Measurements from ENCODE around the gene ZBTB43. TPM values are rescaled to one million over a fixed set of nuclear protein-coding genes. Genes with fewer than 3 reads are reported as not detected.

Gene ZBTB43
- total and polyA plus RNA-seq, 10 of the 15 experiments (the other 5 are each of a cell fraction or from before 2014, with no cell fraction given) = 2.4 to 19.3 (median 8.7) TPM

DNA sequence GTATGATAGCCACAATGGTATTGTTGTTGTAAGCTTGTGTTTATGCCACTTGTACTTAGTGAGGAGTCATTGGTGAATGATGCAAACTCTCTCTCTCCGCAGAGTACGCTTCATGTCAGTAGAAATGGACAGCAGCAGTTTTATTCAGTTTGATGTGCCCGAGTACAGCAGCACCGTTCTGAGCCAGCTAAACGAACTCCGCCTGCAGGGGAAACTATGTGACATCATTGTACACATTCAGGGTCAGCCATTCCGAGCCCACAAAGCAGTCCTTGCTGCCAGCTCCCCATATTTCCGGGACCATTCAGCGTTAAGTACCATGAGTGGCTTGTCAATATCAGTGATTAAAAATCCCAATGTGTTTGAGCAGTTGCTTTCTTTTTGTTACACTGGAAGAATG, 74.4 kb downstream of the ZBTB43 start:
- H3K9ac ChIP-seq (ENCODE audit: control insufficient read depth, insufficient read depth, low read length) = no peak overlapping the region
- ChIA-PET RAD21 (ENCODE audit: unreplicated experiment) (no interaction called here), POLR2A (no interaction called here), SMC1A (ENCODE audit: uncharacterized antibody, unreplicated experiment) (interaction anchor here (0.9 to 1.3 kb wide), 2 partner anchors 15 to 66 kb away, joined by 3 to 4 read pairs; no protein-coding TSS in a partner anchor), CTCF (no interaction called here)
- FAIRE-seq (no peak), ATAC-seq (no peak), DNase-seq (ENCODE audit: low read depth, low spot score) (no peak)
- no peaks in the 10 kb centered on the region; the same call in none of the 2 replicates for H3K79me2 ChIP-seq (ENCODE audit: control insufficient read depth, insufficient read depth, low read length)
- H3K9me3 ChIP-seq (replicated peaks; ENCODE audit: control insufficient read depth, insufficient read depth, low read length) = no peaks in the 10 kb centered on the region
- no peaks in the 10 kb centered on the region for H3K27me3 ChIP-seq (replicated peaks in 1 of 2; ENCODE audit: control insufficient read depth in 2 of 2, insufficient read depth in 2 of 2, low read length in 1 of 2)
- TF ChIP-seq LARP7 (IDR thresholded peaks at IDR 0.05) = no peak
- no peak for TF ChIP-seq ASH2L (IDR thresholded peaks at IDR 0.05; ENCODE audit: borderline replicate concordance, low read depth)
- H3K27ac ChIP-seq (ENCODE audit: control insufficient read depth, insufficient read depth) = no peak overlapping the region
- WGBS (ENCODE audit: insufficient coverage, insufficient replicate concordance, low lambda C conversion rate, missing lambda C conversion rate) = 97% methylated on average over 9 of the region's 9 CpGs
- no peak overlapping the region for H3K4me3 ChIP-seq
- BruUV-seq (replicated peaks) = no TSS peak
- in situ Hi-C loops (cut with MboI) = no loop called here
- no peak overlapping the region for H2AFZ ChIP-seq (ENCODE audit: control insufficient read depth, low read depth, low read length)
- H3K36me3 ChIP-seq (ENCODE audit: control insufficient read depth in 2 of 2, insufficient read depth in 2 of 2, low read length in 1 of 2) = peaks cover 10 to 24% of the 10 kb centered on the region in 2 experiments
- no peak overlapping the region for H3K4me2 ChIP-seq (ENCODE audit: control insufficient read depth, insufficient read depth)
- intact Hi-C loops (cut with micrococcal nuclease; ENCODE audit: unreplicated experiment) = no loop called here
- no peaks in the 10 kb centered on the region for H3K4me1 ChIP-seq (ENCODE audit: control insufficient read depth, insufficient read depth, low read length)
- no peaks in the 10 kb centered on the region for H4K20me1 ChIP-seq (ENCODE audit: control insufficient read depth, insufficient read depth)

DNA sequence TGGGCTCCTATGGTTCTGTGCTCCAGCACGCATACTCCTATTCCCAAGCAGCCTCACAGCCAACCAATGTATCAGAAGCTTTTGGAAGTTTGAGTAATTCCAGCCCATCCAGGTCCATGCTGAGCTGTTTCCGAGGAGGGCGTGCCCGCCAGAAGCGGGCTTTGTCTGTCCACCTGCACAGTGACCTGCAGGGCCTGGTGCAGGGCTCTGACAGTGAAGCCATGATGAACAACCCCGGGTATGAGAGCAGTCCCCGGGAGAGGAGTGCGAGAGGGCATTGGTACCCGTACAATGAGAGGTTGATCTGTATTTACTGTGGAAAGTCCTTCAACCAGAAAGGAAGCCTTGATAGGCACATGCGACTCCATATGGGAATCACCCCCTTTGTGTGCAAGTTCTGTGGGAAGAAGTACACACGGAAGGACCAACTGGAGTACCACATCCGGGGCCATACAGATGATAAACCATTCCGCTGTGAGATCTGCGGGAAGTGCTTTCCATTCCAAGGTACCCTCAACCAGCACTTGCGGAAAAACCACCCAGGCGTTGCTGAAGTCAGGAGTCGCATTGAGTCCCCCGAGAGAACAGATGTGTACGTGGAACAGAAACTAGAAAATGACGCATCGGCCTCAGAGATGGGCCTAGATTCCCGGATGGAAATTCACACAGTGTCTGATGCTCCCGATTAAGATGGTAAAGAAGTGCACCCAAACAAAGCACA, 75.5 kb downstream of the ZBTB43 start:
- BruUV-seq (replicated peaks) = no TSS peak
- ATAC-seq (no peak), DNase-seq (ENCODE audit: low read depth, low spot score) (no peak), FAIRE-seq (no peak)
- 95% methylated on average over 23 of the region's 23 CpGs for WGBS (ENCODE audit: insufficient coverage, insufficient replicate concordance, low lambda C conversion rate, missing lambda C conversion rate)
- Histone ChIP-seq H3K27me3 (replicated peaks in 1 of 2; ENCODE audit: control insufficient read depth in 2 of 2, insufficient read depth in 2 of 2, low read length in 1 of 2) (no peaks in the 10 kb centered on the region), H3K4me2 (ENCODE audit: control insufficient read depth, insufficient read depth) (no peak overlapping the region), H4K20me1 (ENCODE audit: control insufficient read depth, insufficient read depth) (no peaks in the 10 kb centered on the region), H3K4me3 (no peak overlapping the region), H3K79me2 (ENCODE audit: control insufficient read depth, insufficient read depth, low read length) (no peaks in the 10 kb centered on the region; the same call in none of the 2 replicates), H3K4me1 (ENCODE audit: control insufficient read depth, insufficient read depth, low read length) (no peaks in the 10 kb centered on the region), H3K9me3 (replicated peaks; ENCODE audit: control insufficient read depth, insufficient read depth, low read length) (no peaks in the 10 kb centered on the region), H3K27ac (ENCODE audit: control insufficient read depth, insufficient read depth) (no peak overlapping the region), H3K9ac (ENCODE audit: control insufficient read depth, insufficient read depth, low read length) (no peak overlapping the region), H3K36me3 (ENCODE audit: control insufficient read depth in 2 of 2, insufficient read depth in 2 of 2, low read length in 1 of 2) (peaks cover 10 to 24% of the 10 kb centered on the region in 2 experiments), H2AFZ (ENCODE audit: control insufficient read depth, low read depth, low read length) (no peak overlapping the region)
- ChIA-PET CTCF (no interaction called here), RAD21 (ENCODE audit: unreplicated experiment) (no interaction called here), POLR2A (no interaction called here), SMC1A (ENCODE audit: uncharacterized antibody, unreplicated experiment) (interaction anchor here (1.3 kb wide), 1 partner anchor 16 kb away, joined by 4 read pairs; no protein-coding TSS in a partner anchor)
- in situ Hi-C loops (cut with MboI) = no loop called here
- intact Hi-C loops (cut with micrococcal nuclease; ENCODE audit: unreplicated experiment) = no loop called here
- TF ChIP-seq MYB (IDR thresholded peaks at IDR 0.05; ENCODE audit: borderline replicate concordance, low read depth, low read length) (no peak), BCL11A (IDR thresholded peaks at IDR 0.05; ENCODE audit: low read depth, low read length) (no peak), TCF12 (IDR thresholded peaks at IDR 0.05; ENCODE audit: low read depth, low read length) (no peak), RELA (IDR thresholded peaks at IDR 0.05; ENCODE audit: borderline replicate concordance, partially characterized antibody) (no peak), POLR2AphosphoS2 (IDR thresholded peaks at IDR 0.05; ENCODE audit: low read depth, low read length) (no peak), HCFC1 (IDR thresholded peaks at IDR 0.05; ENCODE audit: low read length) (no peak), RB1 (IDR thresholded peaks at IDR 0.05; ENCODE audit: borderline replicate concordance) (no peak), ESRRA (IDR thresholded peaks at IDR 0.05; ENCODE audit: low read length) (no peak), NRF1 (conservative IDR thresholded peaks at IDR 0.05; ENCODE audit: low read depth, low read length) (no peak), IRF4 (IDR thresholded peaks at IDR 0.05; ENCODE audit: low read depth, low read length) (no peak), CHD1 (IDR thresholded peaks at IDR 0.05; ENCODE audit: low read depth, low read length) (no peak), JUND (IDR thresholded peaks at IDR 0.05; ENCODE audit: low read depth, low read length) (no peak), SMC3 (IDR thresholded peaks at IDR 0.05; ENCODE audit: borderline replicate concordance, low read length) (no peak)
